Measurements from ENCODE around the gene COPB1.

COPB1 gene

DNA sequence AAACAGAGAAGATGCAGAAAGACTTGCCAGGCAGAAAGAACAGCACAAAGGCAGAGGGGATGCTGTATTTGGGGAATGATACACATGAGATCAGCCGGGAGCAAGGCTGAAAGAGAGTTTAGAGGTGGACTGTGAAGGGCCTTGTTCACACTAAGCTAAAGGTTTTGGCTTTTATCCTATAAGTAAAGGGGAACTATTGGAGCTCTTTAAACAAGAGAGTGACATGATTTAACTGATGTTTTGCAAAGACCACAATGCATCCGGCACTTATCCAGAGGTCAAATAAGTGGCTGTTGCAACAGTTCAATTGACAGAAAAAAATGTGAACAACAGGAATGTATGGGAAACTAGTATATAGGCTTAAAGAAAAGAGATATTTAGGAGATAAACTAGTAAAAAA is 76.0 kb downstream of the COPB1 start:
- peaks cover 32% of the 10 kb centered on the region for H3K4me1 ChIP-seq (ENCODE audit: insufficient read depth, low read length)
- no peak overlapping the region for H3K4me3 ChIP-seq (ENCODE audit: low read depth in 1 of 2, low read length in 2 of 2)
- H3K36me3 ChIP-seq (ENCODE audit: insufficient read depth, low read length): no peaks in the 10 kb centered on the region
- DNase-seq (peak; percentile 31), ATAC-seq (ENCODE audit: insufficient read depth, low read depth) (peak; percentile 18; the same call in 1 of the 3 replicates)
- no peaks in the 10 kb centered on the region for H3K9me3 ChIP-seq (ENCODE audit: insufficient read depth, low read length, severe bottlenecking)
- peak overlapping the region; percentile 89 for H3K27ac ChIP-seq (ENCODE audit: low read length)
- peak overlapping the region; percentile 38 for H3K9ac ChIP-seq (ENCODE audit: low read depth, low read length)
- TF ChIP-seq, protein P1, sequence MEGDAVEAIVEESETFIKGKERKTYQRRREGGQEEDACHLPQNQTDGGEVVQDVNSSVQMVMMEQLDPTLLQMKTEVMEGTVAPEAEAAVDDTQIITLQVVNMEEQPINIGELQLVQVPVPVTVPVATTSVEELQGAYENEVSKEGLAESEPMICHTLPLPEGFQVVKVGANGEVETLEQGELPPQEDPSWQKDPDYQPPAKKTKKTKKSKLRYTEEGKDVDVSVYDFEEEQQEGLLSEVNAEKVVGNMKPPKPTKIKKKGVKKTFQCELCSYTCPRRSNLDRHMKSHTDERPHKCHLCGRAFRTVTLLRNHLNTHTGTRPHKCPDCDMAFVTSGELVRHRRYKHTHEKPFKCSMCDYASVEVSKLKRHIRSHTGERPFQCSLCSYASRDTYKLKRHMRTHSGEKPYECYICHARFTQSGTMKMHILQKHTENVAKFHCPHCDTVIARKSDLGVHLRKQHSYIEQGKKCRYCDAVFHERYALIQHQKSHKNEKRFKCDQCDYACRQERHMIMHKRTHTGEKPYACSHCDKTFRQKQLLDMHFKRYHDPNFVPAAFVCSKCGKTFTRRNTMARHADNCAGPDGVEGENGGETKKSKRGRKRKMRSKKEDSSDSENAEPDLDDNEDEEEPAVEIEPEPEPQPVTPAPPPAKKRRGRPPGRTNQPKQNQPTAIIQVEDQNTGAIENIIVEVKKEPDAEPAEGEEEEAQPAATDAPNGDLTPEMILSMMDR (IDR thresholded peaks at IDR 0.05; ENCODE audit: borderline replicate concordance, extremely low read depth, low read length, poor library complexity, severe bottlenecking): no peak
- no peak for TF ChIP-seq EZH2 (IDR thresholded peaks at IDR 0.05; ENCODE audit: borderline replicate concordance, low read depth, low read length, severe bottlenecking)
- H3K4me2 ChIP-seq (ENCODE audit: insufficient read depth, low read length): peak overlapping the region; percentile 65; the same call in 1 of the 2 replicates
- H3K27me3 ChIP-seq (ENCODE audit: insufficient read depth, low read length, poor library complexity): no peaks in the 10 kb centered on the region
- peak overlapping the region; percentile 38; the same call in 1 of the 2 replicates for H2AFZ ChIP-seq (ENCODE audit: low read depth, low read length)
- H3K79me2 ChIP-seq (ENCODE audit: insufficient read depth, low read length): no peaks in the 10 kb centered on the region
- no peaks in the 10 kb centered on the region for H4K20me1 ChIP-seq (ENCODE audit: insufficient read depth, low read length)

DNA sequence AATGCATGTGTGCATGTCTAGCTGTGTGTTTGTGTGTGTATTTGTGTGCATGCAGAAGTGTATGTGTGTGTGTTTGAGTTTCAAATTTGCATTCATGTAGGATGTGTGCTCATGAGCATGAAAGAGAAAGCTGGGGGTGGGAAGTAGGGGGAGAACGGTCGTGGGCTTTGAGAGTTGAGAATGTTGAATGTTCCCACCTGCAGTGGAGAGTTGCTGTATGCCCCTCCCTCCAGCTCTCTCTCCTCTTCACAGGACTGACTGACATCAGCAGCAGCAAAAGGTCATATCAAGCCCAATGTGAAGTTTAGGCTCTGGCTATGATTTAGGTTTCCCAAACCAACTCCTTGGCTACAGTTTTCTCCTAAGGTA is 76.8 kb downstream of the COPB1 start:
- H3K9me3 ChIP-seq (ENCODE audit: insufficient read depth, low read length, severe bottlenecking): no peaks in the 10 kb centered on the region
- no peak for TF ChIP-seq EZH2 (IDR thresholded peaks at IDR 0.05; ENCODE audit: borderline replicate concordance, low read depth, low read length, severe bottlenecking)
- TF ChIP-seq, protein P1 (IDR thresholded peaks at IDR 0.05; ENCODE audit: borderline replicate concordance, extremely low read depth, low read length, poor library complexity, severe bottlenecking): no peak
- H4K20me1 ChIP-seq (ENCODE audit: insufficient read depth, low read length): no peaks in the 10 kb centered on the region
- ATAC-seq (ENCODE audit: insufficient read depth, low read depth) (peak; percentile 79), DNase-seq (peak; percentile 78)
- peak overlapping the region; percentile 65 for H3K4me2 ChIP-seq (ENCODE audit: insufficient read depth, low read length)
- H3K9ac ChIP-seq (ENCODE audit: low read depth, low read length): peak overlapping the region; percentile 38
- H3K27me3 ChIP-seq (ENCODE audit: insufficient read depth, low read length, poor library complexity): no peaks in the 10 kb centered on the region
- H3K79me2 ChIP-seq (ENCODE audit: insufficient read depth, low read length): no peaks in the 10 kb centered on the region
- H3K36me3 ChIP-seq (ENCODE audit: insufficient read depth, low read length): no peaks in the 10 kb centered on the region
- H3K4me3 ChIP-seq (ENCODE audit: low read depth in 1 of 2, low read length in 2 of 2): peak overlapping the region in 1 of 2 experiments; percentile 48; a peak in 2 of 4 replicates
- peak overlapping the region; percentile 63 for H2AFZ ChIP-seq (ENCODE audit: low read depth, low read length)
- H3K27ac ChIP-seq (ENCODE audit: low read length): peak overlapping the region; percentile 89
- H3K4me1 ChIP-seq (ENCODE audit: insufficient read depth, low read length): peaks cover 35% of the 10 kb centered on the region

DNA sequence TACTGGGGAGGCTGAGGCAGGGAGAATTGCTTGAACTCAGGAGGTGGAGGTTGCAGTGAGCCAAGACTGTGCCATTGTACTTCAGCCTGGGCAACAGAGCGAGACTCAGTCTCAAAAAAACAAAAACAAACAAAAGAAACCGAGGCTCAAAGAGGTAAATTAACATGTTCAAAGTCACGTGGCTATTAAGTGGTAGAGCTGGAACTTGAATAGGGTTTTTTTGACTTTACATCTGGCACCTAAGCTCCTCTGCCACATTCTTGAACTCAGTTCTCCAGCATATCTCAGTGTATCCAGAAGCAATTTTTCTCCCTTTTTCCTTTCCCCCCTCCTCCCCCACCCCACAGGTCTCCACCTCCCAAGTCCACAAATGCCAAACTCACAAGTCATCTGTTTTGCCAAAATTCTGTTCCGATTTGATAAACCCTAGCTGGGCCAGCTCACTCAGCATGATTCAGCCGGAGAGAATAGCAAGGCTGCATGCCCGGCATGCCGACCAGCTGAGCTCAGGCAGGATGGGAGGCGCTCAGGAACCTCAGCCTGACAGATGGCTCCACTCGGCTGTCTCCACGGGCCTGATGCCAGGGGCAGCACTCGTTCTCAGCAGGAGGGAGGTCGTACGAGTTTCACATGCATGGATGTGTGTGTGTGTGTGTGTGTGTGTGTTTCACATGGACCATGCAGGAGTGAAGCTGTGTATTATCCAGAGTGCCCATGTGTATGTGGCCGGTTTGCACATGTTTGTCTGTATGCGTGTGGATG is 77.4 kb downstream of the COPB1 start:
- H2AFZ ChIP-seq (ENCODE audit: low read depth, low read length): peak overlapping the region; percentile 63
- H3K27me3 ChIP-seq (ENCODE audit: insufficient read depth, low read length, poor library complexity): no peaks in the 10 kb centered on the region
- peak overlapping the region; percentile 38 for H3K9ac ChIP-seq (ENCODE audit: low read depth, low read length)
- peak overlapping the region; percentile 65 for H3K4me2 ChIP-seq (ENCODE audit: insufficient read depth, low read length)
- H4K20me1 ChIP-seq (ENCODE audit: insufficient read depth, low read length): no peaks in the 10 kb centered on the region
- no peaks in the 10 kb centered on the region for H3K36me3 ChIP-seq (ENCODE audit: insufficient read depth, low read length)
- peaks cover 40% of the 10 kb centered on the region for H3K4me1 ChIP-seq (ENCODE audit: insufficient read depth, low read length)
- H3K79me2 ChIP-seq (ENCODE audit: insufficient read depth, low read length): no peaks in the 10 kb centered on the region
- peak overlapping the region; percentile 89 for H3K27ac ChIP-seq (ENCODE audit: low read length)
- DNase-seq (peak; percentile 81), ATAC-seq (ENCODE audit: insufficient read depth, low read depth) (peak; percentile 84)
- H3K4me3 ChIP-seq (ENCODE audit: low read depth in 1 of 2, low read length in 2 of 2): peak overlapping the region in 1 of 2 experiments; percentile 48; a peak in 2 of 4 replicates
- H3K9me3 ChIP-seq (ENCODE audit: insufficient read depth, low read length, severe bottlenecking): no peaks in the 10 kb centered on the region
- TF ChIP-seq EZH2 (IDR thresholded peaks at IDR 0.05; ENCODE audit: borderline replicate concordance, low read depth, low read length, severe bottlenecking): no peak
- TF ChIP-seq, protein P1 (IDR thresholded peaks at IDR 0.05; ENCODE audit: borderline replicate concordance, extremely low read depth, low read length, poor library complexity, severe bottlenecking): peak; percentile 4

All from DND-41 (cell line).